Effector CD8-positive, alpha-beta T cell (primary cell): ENCODE measurements around the gene ITGA7.

Experiments
- DNase-seq: peaks from one replicate; lab custom pipeline; 2025; lab: John Stamatoyannopoulos, UW

Gene ITGA7

GRCh38 chr12:55736076-55736475 lies 28.4 kb upstream of the ITGA7 start:
- no peak for DNase-seq

GRCh38 chr12:55734595-55734994 lies 26.9 kb upstream of the ITGA7 start:
- DNase-seq, result no peak

GRCh38 chr12:55733858-55734257 lies 26.2 kb upstream of the ITGA7 start:
- no peak for DNase-seq

- no peak for DNase-seq
Measured at GRCh38 chr12:55733021-55733555, 25.4 kb upstream of the ITGA7 start.

DNA sequence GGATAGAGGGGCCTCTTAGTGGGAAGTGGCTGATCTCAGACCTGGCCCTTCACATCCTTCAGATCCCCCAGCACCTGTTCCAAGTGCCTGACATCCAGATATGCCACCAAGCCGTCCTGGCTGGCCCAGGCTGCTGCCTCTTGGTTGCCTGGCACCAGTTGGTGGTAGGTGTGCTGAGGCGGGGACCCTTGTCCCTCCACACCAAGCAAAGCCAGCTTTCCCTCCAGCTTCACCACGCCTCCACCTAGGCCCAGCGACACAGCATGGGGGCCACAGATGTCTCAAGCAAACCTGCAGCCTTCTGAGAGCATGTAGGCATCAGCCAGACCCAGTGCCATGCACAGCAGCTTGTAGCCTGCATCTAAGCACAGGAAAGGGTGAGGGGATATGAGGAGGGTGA lies 24.6 kb upstream of the ITGA7 start:
- no peak for DNase-seq

DNA sequence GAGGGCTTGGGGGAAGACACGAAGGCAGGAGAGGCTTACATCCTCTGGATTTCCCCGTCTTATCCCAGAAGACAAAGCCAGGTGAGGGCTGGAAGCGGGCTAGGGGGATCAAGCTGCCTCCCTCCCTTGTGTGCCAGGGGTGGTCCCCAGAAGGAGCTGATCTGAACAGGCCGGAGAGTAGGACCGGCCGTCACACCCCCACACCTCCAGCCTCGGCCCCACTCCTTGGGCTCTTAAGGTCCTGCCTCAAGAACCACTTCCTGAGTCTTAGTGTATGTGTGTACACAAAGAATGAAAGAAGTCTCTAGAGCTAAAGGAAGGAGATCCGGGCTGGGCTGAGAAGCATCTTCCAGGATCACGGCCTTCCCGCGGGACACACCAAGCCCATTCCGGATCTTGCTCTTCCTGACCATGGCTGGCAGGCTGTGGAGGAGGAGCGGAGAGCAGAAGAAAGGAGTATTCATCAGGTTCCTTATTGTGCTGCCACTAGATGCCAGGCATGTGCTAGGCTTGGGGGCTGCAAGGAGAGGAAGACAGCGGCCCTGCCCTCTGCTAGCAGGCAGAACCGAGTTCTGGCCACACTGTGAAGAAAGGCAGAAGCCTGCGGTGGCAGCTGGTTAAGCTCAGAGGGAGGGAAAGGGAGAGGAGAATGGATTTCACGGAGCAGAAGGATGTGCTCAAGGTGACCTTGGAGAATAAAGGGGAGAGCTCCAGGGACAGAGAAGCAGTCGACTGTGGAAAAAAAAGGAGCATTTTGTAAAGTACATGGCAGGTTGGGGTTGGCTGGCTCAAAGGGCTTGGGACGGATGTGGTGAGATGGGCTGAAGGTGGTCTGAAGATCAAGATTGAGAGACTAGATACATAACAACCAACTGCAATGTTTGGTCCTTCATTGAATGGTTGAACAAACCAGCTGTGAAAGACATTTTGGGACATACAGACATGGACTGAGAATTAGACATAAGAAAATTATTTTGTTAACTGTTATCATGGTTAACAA lies 22.4 kb upstream of the ITGA7 start:
- DNase-seq, result no peak

DNA sequence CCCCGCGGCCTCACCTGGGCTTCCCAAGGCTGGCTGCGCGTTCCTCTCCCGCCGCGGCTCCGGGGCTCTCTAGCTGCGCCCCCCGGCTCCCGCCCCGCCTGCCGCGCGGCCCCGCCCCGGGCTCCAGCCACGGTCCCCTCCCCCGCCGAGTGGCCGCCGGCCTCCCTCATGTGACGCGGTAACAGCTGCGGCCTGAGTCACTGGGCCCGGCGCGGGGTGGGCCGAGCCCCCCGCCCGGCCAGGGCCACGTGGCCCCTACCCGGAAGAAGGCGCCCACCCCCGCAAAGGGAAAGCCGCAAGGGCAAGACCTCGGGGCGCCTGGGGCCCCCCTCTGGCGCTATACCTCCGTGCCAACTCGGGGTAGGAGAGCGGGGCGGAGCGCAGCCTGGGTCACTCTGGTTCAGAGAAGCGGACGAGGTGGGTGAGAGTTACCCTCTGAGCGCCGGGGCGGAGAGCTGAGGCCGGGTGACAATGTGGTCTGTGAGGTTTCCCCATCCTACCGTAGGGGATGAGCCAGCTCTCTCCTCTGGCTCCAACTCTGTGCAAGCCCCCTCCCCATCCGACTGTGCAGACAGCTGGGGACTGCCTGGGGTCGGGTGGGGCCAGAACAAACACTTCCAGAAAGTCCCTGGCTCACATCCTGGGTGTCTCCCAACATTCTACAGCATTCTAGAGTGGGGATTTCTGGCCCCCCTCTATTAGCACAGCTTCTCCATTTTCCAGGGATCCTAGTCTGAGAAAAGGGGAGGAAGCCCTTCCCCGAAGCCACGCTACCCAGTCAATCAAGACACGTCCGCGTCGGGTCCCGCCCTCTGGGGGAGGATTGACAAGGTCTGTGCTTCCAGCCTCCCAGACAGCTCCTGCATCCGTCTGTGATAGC lies 21.5 kb upstream of the ITGA7 start, which contains the start of gene CD63:
TSS of gene CD63 (minus strand) at position 71 of the 880 bp plus-strand sequence. CDS start 668 bp downstream, outside the sequence.
- DNase-seq, result peak; percentile 44

DNA sequence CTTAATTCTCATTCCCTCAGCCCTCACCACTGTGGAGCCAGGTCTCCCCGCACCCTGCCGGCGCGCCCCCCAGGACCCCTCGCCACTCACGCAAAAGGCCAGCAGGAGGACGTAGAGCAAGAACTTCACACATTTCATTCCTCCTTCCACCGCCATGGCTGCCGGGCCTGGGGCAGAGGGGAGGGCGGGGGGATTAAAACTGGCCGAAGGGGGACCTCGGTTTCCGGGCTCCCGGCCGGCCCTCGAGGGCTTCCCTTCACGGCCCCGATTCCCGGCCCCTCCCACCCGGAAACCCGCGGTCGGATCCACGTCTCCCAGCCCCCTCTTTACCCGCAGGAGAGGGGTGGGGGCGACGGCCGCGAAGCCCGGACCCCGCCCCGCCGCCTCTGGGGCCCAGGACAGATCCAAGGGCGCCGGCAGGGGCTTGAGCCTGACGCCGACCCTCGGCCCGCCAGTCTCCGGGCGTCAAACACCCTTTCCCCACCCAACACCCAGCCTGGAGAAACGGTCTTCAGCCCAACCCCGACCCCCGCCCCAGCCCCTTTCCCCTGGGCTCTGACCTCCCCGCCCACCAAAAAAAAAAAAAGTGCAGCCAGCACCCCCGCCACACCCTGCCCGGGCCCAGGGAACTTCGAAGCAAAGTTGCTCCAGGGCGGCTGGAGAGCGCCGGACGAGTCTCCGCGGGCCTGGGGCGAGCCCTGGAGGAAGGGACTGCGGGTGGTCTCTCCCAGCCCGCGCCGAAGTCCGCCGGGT lies 20.7 kb upstream of the ITGA7 start:
- no peak for DNase-seq

DNA sequence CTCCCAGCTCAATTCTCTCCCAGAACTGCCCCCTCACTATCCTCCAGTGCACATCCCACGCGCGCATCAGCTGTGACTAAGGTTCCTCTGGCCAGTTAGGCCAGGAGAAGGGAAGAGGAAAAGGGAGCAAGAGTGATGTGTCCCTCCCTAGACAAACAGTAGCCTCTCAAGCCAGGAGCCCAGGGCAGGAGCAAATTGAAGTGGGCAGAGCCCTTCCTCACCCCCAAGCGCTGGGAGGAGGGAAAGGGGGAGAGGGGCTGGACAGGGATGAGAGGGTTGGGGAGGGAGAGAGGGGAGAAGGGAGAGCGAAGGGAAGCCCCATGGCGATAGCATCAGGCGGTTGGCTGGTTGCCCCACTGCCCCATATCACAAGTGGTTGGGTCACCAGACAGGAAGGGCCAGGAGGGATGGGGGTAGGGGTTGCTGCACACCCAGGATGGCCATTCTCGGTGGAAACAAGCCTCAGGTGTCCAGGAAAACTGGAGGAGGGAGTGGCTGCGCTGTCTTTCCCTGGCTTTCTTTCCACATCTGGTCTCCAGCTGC lies 20.0 kb upstream of the ITGA7 start:
- DNase-seq, result no peak

GRCh38 chr12:55726971-55727370 lies 19.3 kb upstream of the ITGA7 start:
- no peak for DNase-seq

DNA sequence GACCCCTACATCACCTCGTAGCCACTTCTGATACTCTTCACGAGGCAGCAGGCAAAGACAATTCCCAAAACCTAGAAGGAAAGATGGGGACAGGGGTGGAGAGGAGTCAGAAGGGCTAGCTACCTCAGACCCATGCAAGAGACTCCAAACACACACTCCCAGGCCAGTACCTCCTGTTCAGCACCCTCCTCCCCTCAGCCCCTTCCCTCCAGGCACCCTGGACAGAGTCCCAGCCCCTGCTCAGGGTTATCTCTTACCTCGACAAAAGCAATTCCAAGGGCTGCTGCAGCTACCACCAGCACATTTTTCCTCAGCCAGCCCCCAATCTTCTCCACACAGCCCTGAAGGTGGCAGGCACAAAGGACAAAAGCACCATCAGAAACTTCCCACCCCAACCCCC lies 17.9 kb upstream of the ITGA7 start:
- no peak for DNase-seq

DNA sequence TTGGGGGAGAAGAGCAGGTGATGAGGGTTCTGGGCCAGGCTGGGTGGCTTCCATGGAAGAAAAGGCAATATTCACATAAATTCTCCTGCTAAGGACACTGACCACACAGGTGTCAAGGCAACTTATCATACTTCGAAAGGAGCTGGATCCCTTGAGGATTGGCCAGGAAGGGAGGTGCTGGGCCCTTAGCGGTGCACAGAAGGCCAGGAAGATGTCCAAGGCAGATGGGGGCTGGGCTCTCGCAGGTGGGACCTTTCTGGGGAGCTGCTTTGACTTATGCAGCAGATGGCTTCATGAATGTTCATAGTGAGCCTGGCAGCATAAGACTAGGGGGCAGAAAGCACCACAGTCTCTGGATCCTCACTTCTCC lies 17.2 kb upstream of the ITGA7 start:
- DNase-seq, result no peak

DNA sequence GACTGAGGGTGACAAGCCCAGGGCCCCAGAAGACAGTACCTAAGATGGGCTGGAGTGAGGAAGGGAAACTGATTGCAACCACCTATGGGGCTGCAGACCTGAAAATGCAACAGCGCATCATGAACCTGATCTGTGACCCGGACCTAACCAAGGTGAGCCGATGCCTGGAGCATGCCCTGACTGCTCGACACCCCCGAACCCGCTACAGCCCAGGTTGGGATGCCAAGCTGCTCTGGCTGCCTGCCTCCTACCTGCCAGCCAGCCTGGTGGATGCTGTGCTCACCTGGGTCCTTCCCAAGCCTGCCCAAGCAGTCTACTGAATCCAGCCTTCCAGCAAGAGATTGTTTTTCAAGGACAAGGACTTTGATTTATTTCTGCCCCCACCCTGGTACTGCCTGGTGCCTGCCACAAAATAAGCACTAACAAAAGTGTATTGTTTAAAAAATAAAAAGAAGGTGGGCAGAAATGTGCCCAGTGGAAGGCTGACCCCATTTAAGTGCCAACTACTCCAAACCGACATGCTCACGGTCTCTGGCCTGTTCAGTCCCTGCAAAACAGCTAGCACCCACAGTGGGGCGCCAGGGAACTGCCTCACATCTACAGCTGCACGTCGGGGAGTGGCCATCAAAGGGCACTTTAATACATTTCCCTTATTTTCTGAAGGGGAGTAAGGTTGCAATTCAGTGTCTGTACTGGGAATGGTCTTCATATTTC lies 16.7 kb upstream of the ITGA7 start:
- DNase-seq, result peak; percentile 33

DNA sequence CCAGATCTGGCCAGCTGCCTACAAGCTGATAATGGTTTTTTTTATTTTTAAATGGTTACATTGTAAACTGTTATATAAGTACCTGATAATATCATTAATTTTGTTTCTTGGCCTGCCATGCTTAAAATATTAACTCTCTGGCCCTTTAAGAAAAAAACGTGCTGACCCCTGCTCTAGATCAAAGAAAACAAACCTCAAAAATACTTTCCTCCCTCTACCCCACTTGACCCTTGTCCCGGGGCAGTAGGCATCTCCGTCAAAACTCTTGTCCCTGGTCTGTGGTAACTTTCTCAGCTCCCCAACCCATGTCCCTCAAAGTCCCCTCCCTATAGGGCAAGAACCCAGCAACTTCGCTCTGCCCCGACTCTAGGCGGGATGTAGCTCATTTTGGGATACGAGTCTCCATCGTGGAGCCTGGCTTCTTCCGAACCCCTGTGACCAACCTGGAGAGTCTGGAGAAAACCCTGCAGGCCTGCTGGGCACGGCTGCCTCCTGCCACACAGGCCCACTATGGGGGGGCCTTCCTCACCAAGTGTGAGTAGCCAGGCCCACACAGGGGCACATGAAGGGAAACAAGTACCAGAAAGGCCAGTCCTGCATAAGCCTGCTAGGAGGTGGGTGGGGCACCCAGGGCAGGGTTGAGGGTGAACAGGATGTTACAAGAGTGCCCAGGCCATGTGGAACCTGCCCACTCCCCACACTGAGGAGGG lies 16.0 kb upstream of the ITGA7 start:
- no peak for DNase-seq

DNA sequence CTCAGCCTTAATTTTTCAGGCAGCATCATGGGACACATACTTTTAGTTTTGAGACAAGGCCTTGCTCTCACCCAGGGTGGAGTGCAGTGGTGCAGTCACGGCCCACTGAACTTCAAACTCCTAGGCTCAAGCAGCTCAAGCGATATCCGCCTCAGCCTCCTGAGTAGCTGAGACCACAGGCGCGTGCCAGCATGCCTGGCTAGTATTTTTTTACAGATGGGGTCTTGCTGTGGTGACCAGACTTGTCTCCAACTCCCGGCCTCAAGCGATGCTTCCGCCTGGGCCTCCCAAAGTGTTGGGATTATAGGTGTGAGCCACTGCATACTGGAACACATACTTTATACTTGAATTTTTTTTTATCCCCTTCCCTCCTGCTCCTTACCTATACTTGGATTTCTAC lies 15.2 kb upstream of the ITGA7 start:
- no peak for DNase-seq

GRCh38 chr12:55721601-55722213 lies 14.0 kb upstream of the ITGA7 start:
- no peak for DNase-seq

DNA sequence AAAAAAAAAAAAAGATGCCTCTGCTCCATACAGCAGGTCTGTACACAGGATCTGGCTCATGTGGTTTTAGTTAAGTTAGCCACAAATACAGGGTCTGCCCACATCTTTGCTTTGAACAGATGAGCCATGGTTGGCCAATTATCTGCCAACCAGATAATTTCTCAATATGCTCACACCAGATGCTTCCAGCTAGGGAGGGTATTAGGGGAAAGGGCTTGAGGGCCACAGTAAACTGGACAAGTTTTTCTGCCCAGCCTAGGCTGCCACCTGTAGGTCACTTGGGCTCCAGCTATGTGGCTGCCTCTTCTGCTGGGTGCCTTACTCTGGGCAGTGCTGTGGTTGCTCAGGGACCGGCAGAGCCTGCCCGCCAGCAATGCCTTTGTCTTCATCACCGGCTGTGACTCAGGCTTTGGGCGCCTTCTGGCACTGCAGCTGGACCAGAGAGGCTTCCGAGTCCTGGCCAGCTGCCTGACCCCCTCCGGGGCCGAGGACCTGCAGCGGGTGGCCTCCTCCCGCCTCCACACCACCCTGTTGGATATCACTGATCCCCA lies 13.3 kb upstream of the ITGA7 start:
- DNase-seq, result no peak

- no peak for DNase-seq
Measured at GRCh38 chr12:55720071-55720564, 12.4 kb upstream of the ITGA7 start, which contains the start of gene RDH5. RDH5 (plus strand) TSS chr12:55720393; CDS start chr12:55721185, 792 bp downstream.

DNA sequence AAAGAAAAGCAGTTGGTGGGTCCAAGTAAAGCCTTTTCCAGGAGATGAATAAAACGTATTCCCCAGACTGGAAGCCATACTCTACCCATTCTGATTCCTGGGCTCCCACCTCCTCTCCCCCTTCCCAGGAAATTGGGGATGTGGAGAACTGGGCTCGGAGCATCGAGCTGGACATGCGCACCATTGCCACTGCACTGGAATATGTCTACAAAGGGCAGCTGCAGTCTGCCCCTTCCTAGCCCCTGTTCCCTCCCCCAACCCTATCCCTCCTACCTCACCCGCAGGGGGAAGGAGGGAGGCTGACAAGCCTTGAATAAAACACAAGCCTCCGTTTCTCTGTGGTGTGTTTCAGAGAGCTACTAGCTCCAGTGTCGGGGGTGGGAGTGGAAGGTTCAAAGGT lies 11.7 kb upstream of the ITGA7 start:
- DNase-seq, result no peak
